ENCODE results near the gene AP3S2.
"Not testable (repeated sequence)": the region's sequence is repeated elsewhere in the genome, so short reads cannot be mapped to it uniquely, and the experiment has no call there.

Gene AP3S2

DNA sequence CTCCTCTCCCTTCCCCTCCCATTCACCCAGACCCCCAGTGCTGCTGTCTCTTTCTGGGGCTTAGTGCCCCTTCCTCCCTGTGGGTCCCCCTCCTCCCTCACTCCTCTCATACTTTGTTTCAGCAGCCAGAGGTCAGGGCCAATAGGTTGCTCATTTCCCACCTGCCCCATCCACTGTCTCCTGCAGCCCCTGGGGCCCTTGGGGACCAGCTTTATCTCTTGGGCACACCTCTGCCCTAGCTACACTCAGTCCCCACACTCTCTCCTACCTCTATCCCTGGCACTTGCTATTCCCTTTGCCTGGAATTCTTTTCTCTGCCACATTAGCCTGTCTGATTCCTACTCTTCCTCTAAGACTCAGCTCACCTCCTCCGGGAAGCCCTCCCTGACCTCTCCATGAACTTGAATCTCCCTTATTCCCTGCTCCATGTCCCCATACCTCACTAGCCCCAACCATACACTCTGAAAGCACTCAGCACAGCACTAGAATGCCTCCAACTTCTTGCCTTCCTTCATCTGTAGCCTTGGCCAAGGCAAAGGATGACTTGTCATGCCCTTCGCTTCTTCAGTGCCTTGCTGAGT is 93.8 kb downstream of the AP3S2 start:
- H3K36me3 ChIP-seq (ENCODE audit: insufficient read depth, low read length): no peaks in the 10 kb centered on the region

GRCh38 chr15:89799011-89799911 is 94.5 kb downstream of the AP3S2 start:
- no peaks in the 10 kb centered on the region for H3K9me3 ChIP-seq (ENCODE audit: low read length)
- no peaks in the 10 kb centered on the region for H3K4me1 ChIP-seq (ENCODE audit: insufficient read depth, low read length)
- H3K36me3 ChIP-seq (ENCODE audit: insufficient read depth, low read length): no peaks in the 10 kb centered on the region
- H3K27me3 ChIP-seq (ENCODE audit: insufficient read depth, low read length): no peaks in the 10 kb centered on the region
- H2AFZ ChIP-seq (ENCODE audit: low read depth, low read length): no peak overlapping the region
- no peak overlapping the region for H3K4me3 ChIP-seq (ENCODE audit: low read length)

More for the DNA sequence above, 93.8 kb downstream of the AP3S2 start:
- no peaks in the 10 kb centered on the region for H3K9me3 ChIP-seq (ENCODE audit: low read length)
- H3K4me1 ChIP-seq (ENCODE audit: insufficient read depth, low read length): no peaks in the 10 kb centered on the region
- no peaks in the 10 kb centered on the region for H3K27me3 ChIP-seq (ENCODE audit: insufficient read depth, low read length)
- no peak overlapping the region for H3K4me3 ChIP-seq (ENCODE audit: low read length)
- no peak overlapping the region for H2AFZ ChIP-seq (ENCODE audit: low read depth, low read length)

GRCh38 chr15:89797678-89798201 is 96.1 kb downstream of the AP3S2 start:
- no peak overlapping the region for H2AFZ ChIP-seq (ENCODE audit: low read depth, low read length)
- no peaks in the 10 kb centered on the region for H3K27me3 ChIP-seq (ENCODE audit: insufficient read depth, low read length)
- H3K4me1 ChIP-seq (ENCODE audit: insufficient read depth, low read length): no peaks in the 10 kb centered on the region
- H3K36me3 ChIP-seq (ENCODE audit: insufficient read depth, low read length): no peaks in the 10 kb centered on the region
- no peak overlapping the region for H3K4me3 ChIP-seq (ENCODE audit: low read length)
- no peaks in the 10 kb centered on the region for H3K9me3 ChIP-seq (ENCODE audit: low read length)

DNA sequence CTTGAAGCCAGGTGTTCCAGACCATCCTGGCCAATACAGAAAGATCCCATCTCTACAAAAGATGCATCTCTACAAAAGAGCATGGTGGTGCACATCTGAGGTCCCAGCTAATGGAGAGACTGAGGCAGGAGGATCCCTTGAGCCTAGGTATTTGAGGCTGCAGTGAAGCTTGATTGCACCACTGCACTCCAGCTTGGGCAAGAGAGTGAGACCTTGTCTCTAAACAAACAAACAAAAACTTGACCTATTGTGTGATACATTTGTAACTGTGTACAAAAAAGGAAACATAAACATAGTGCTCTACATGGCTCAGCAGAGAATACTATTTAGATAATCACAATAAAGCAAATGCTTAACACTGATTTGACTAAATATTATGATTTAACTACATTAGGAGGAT is 97.8 kb downstream of the AP3S2 start:
- no peaks in the 10 kb centered on the region for H3K36me3 ChIP-seq (ENCODE audit: insufficient read depth, low read length)
- H3K27me3 ChIP-seq (ENCODE audit: insufficient read depth, low read length): no peaks in the 10 kb centered on the region
- H3K4me1 ChIP-seq (ENCODE audit: insufficient read depth, low read length): no peaks in the 10 kb centered on the region
- no peak overlapping the region for H2AFZ ChIP-seq (ENCODE audit: low read depth, low read length)
- H3K4me3 ChIP-seq (ENCODE audit: low read length): no peak overlapping the region
- H3K9me3 ChIP-seq (ENCODE audit: low read length): no peaks in the 10 kb centered on the region

DNA sequence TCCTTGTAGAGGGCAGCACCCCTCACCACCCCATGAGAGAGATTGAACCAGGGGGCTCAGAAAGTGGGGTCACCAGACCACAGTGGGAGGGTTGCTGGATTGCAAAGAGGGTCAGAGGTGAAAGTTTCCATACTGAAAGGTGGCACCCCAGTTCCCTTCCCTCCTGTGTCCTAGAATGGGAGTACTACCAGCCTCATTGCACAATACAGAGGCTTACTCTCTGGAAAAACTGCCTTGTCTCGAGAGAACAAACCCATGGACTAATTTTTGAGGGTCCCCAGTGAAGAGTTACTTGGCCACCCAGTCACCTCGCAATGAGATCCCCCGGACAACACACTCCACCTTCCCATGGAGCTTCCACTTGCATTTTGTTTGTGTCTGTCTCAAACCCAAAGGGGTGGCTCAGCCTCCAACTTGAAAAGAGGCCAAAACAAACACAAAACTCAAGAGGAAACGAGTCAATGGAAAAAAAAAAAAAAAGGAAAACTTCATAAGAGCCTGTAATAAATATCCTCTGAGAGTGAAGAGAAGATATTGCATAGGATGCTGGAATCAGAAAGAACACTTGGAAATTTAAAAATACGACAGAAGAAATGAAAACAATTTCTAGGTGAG is 99.1 kb downstream of the AP3S2 start:
- no peaks in the 10 kb centered on the region for H3K4me1 ChIP-seq (ENCODE audit: insufficient read depth, low read length)
- no peaks in the 10 kb centered on the region for H3K27me3 ChIP-seq (ENCODE audit: insufficient read depth, low read length)
- no peaks in the 10 kb centered on the region for H3K9me3 ChIP-seq (ENCODE audit: low read length)
- H3K36me3 ChIP-seq (ENCODE audit: insufficient read depth, low read length): no peaks in the 10 kb centered on the region
- H2AFZ ChIP-seq (ENCODE audit: low read depth, low read length): no peak overlapping the region
- no peak overlapping the region for H3K4me3 ChIP-seq (ENCODE audit: low read length)

DNA sequence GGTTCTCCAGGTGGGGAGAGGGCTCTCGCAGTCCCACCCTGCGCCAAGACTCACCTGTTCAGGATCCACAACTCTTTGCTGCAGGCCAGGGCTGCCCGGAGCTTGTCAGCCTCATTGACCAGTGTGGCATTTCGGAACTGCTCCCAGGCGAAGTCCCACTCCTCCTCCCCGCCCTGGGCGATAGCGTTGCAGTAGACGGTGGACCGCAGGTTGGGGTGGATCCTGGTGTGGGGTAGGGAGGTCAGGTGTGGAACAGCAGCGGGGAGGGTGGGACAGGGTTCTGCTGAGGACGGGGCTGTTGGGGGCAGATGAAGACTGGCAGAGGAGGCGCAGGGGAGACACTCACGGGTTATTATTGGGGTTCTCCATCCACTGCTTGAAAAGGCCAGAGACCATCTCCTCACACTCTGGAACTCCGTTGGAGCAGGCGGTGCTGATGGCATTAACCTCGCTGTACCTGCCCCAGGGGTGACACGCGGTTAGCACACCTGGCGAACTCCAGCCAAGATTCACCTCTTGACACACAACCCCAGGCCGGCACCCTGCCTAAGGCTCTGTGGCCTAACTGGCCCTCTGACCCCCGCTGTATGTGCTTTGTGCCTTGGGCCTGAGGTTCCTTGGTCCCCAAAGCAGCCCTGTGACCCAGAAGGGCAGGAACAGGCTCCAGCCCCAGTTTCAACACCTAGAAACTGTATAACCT is 101.5 kb downstream of the AP3S2 start:
- Histone ChIP-seq H2AFZ (ENCODE audit: low read depth, low read length) (no peak overlapping the region), H3K4me1 (ENCODE audit: insufficient read depth, low read length) (no peaks in the 10 kb centered on the region), H3K27me3 (ENCODE audit: insufficient read depth, low read length) (no peaks in the 10 kb centered on the region), H3K4me3 (ENCODE audit: low read length) (no peak overlapping the region), H3K9me3 (ENCODE audit: low read length) (peaks cover 6% of the 10 kb centered on the region), H3K36me3 (ENCODE audit: insufficient read depth, low read length) (no peaks in the 10 kb centered on the region)

DNA sequence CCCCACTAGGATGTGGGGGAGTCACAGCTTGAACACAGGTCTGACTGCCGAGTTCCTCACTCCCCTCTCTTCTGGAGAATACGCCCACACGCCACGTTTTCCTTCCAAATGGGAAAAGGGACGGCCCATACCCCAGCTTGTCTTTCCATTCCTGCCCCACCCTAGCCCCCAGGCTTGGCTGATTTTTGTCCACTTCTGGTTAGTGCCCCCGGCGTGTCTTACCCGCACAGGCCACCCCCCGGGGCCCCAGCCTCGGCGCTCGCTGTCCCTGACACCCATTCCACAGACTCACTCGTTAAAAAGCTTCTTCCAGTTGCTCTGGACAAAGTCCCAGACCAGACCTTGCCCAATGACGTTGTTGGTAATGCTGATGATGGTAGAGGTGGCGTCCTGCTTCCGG is 103.1 kb downstream of the AP3S2 start:
- Histone ChIP-seq H3K4me1 (ENCODE audit: insufficient read depth, low read length) (no peaks in the 10 kb centered on the region), H3K9me3 (ENCODE audit: low read length) (peaks cover 6% of the 10 kb centered on the region), H2AFZ (ENCODE audit: low read depth, low read length) (no peak overlapping the region), H3K27me3 (ENCODE audit: insufficient read depth, low read length) (no peaks in the 10 kb centered on the region), H3K4me3 (ENCODE audit: low read length) (no peak overlapping the region), H3K36me3 (ENCODE audit: insufficient read depth, low read length) (no peaks in the 10 kb centered on the region)

- Histone ChIP-seq H3K36me3 (ENCODE audit: insufficient read depth, low read length) (no peaks in the 10 kb centered on the region), H2AFZ (ENCODE audit: low read depth, low read length) (no peak overlapping the region)
Measured at GRCh38 chr15:89790206-89790605, 103.6 kb downstream of the AP3S2 start.

DNA sequence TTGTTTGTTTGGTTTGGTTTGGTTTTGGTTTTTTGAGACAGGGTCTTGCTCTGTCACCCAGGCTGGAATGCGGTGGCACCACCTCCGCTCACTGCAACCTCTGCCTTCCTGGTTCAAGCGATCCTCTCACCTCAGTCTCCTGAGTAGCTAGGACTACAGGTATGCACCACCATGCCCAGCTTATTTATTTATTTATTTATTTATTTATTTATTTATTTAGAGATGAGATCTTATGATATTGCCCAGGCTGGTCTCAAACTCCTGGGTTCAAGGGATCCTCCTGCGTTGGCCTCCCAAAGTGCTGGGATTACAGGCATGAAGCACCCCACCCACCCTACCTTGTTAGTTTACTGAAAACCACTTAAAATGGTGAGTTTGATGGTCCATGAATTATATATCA is 105.2 kb downstream of the AP3S2 start:
- H3K9me3 ChIP-seq (ENCODE audit: low read length); H2AFZ ChIP-seq (ENCODE audit: low read depth, low read length); H3K36me3 ChIP-seq (ENCODE audit: insufficient read depth, low read length); H3K27me3 ChIP-seq (ENCODE audit: insufficient read depth, low read length); H3K4me1 ChIP-seq (ENCODE audit: insufficient read depth, low read length); H3K4me3 ChIP-seq (ENCODE audit: low read length): not testable (repeated sequence)

More at GRCh38 chr15:89790206-89790605, 103.6 kb downstream of the AP3S2 start:
- no peaks in the 10 kb centered on the region for H3K27me3 ChIP-seq (ENCODE audit: insufficient read depth, low read length)
- H3K4me1 ChIP-seq (ENCODE audit: insufficient read depth, low read length): no peaks in the 10 kb centered on the region
- H3K9me3 ChIP-seq (ENCODE audit: low read length): peaks cover 6% of the 10 kb centered on the region
- H3K4me3 ChIP-seq (ENCODE audit: low read length): no peak overlapping the region

- no peak overlapping the region for H2AFZ ChIP-seq (ENCODE audit: low read depth, low read length)
Measured at GRCh38 chr15:89787944-89788343, 105.8 kb downstream of the AP3S2 start.

DNA sequence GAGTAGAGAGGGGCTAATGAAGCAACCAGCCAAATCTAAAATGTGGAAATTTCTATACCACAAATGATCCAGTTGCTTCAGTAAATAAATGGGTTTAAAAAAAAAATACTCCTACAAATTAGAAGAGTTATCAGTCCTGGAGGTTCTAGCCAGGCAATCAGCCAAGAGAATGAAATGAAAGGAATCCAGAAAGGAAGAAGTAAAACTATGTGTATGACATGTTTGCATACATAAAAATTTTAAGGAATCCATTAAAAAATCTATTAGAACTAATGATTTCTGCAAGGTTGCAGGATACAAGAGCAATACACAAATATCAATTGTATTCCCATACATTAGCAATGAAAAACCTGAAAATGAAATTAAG is 108.0 kb downstream of the AP3S2 start:
- Histone ChIP-seq H3K4me3 (ENCODE audit: low read length) (no peak overlapping the region), H2AFZ (ENCODE audit: low read depth, low read length) (no peak overlapping the region), H3K36me3 (ENCODE audit: insufficient read depth, low read length) (no peaks in the 10 kb centered on the region), H3K9me3 (ENCODE audit: low read length) (peaks cover 6% of the 10 kb centered on the region), H3K4me1 (ENCODE audit: insufficient read depth, low read length) (no peaks in the 10 kb centered on the region), H3K27me3 (ENCODE audit: insufficient read depth, low read length) (no peaks in the 10 kb centered on the region)

More at GRCh38 chr15:89787944-89788343, 105.8 kb downstream of the AP3S2 start:
- Histone ChIP-seq H3K36me3 (ENCODE audit: insufficient read depth, low read length) (no peaks in the 10 kb centered on the region), H3K4me1 (ENCODE audit: insufficient read depth, low read length) (no peaks in the 10 kb centered on the region), H3K27me3 (ENCODE audit: insufficient read depth, low read length) (no peaks in the 10 kb centered on the region), H3K4me3 (ENCODE audit: low read length) (no peak overlapping the region), H3K9me3 (ENCODE audit: low read length) (peaks cover 6% of the 10 kb centered on the region)

DNA sequence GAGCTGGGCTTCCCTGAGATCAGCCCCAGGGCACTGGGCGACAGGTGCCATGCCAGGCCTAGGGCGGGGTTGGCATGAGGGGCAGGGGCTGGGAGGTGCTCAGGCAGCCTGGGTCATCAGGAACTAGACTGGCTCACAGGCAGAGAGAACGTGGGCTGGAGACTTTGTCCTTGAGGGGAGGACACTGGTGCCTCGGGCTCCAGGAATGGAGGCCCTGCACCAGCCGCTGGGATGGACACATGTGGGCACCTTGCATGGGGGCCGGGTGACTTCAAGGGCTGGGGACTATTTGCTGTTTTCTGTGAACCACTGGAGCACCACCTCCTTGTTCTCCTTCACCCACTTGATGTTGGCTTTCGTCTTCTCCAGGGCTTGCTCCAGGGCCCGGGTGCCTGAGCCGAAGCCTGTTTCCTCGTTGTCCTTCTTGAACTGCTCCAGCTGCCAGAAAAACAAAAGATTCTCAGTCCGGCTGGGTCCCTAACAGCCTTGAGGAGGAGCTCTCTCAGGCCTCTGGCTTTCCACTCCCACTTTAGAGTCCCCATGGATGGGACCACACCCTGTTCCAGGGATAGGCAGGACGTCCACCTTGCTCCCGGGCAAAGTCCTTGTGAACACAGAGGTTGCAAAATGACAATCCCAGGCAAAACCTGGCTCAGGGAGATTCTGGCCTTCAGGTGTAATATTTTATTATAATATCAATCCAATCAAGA is 108.6 kb downstream of the AP3S2 start:
- no peaks in the 10 kb centered on the region for H3K36me3 ChIP-seq (ENCODE audit: insufficient read depth, low read length)
- no peaks in the 10 kb centered on the region for H3K4me1 ChIP-seq (ENCODE audit: insufficient read depth, low read length)
- no peak overlapping the region for H2AFZ ChIP-seq (ENCODE audit: low read depth, low read length)
- H3K9me3 ChIP-seq (ENCODE audit: low read length): peaks cover 6% of the 10 kb centered on the region
- no peak overlapping the region for H3K4me3 ChIP-seq (ENCODE audit: low read length)
- H3K27me3 ChIP-seq (ENCODE audit: insufficient read depth, low read length): no peaks in the 10 kb centered on the region

Measured in neuron (in vitro differentiated cells).